ENCODE data around the gene LCA5. TPM values are rescaled to one million over a fixed set of nuclear protein-coding genes. Genes with fewer than 3 reads are reported as not detected.

LCA5 gene
- total RNA-seq, 2 experiments from 2014 or later, result not detected

GRCh38 chr6:79559706-79560105 is 22.5 kb upstream of the LCA5 start:
- no peak overlapping the region for H3K4me3 Mint-ChIP-seq
- Histone ChIP-seq H3K9me3 (ENCODE audit: control insufficient read depth in 1 of 2, insufficient read depth in 1 of 2, low read length in 2 of 2) (no peaks in the 10 kb centered on the region), H3K4me3 (ENCODE audit: low read length) (no peak overlapping the region), H3K27me3 (ENCODE audit: control insufficient read depth in 1 of 2, insufficient read depth in 2 of 2, low read length in 2 of 2) (no peaks in the 10 kb centered on the region), H3K36me3 (ENCODE audit: insufficient read depth, low read length) (no peaks in the 10 kb centered on the region), H3K27ac (ENCODE audit: low read depth in 1 of 2, low read length in 2 of 2) (no peak overlapping the region), H3K4me1 (ENCODE audit: insufficient read depth, low read length) (no peaks in the 10 kb centered on the region)
- no peaks in the 10 kb centered on the region for H3K9me3 Mint-ChIP-seq
- no peaks in the 10 kb centered on the region for H3K4me1 Mint-ChIP-seq (ENCODE audit: low read depth)
- no peak for TF ChIP-seq CTCF (IDR thresholded peaks at IDR 0.05)
- no peak overlapping the region for H3K27ac Mint-ChIP-seq
- CTCF ChIA-PET, result no interaction called here
- no peaks in the 10 kb centered on the region for H3K27me3 Mint-ChIP-seq
- POLR2A ChIA-PET, result no interaction called here
- intact Hi-C loops (cut with DNase I, micrococcal nuclease), result loop anchor here in 1 of 2 experiments (10.0 kb wide), 1 partner anchor 315 kb away; no protein-coding TSS in a partner anchor
- DNase-seq (no peak), ATAC-seq (ENCODE audit: poor library complexity) (no peak)
- H3K36me3 Mint-ChIP-seq (ENCODE audit: low read depth), result no peaks in the 10 kb centered on the region

- Histone ChIP-seq H3K27ac (ENCODE audit: low read depth in 1 of 2, low read length in 2 of 2) (no peak overlapping the region), H3K4me3 (ENCODE audit: low read length) (no peak overlapping the region), H3K27me3 (ENCODE audit: control insufficient read depth in 1 of 2, insufficient read depth in 2 of 2, low read length in 2 of 2) (no peaks in the 10 kb centered on the region), H3K36me3 (ENCODE audit: insufficient read depth, low read length) (no peaks in the 10 kb centered on the region), H3K4me1 (ENCODE audit: insufficient read depth, low read length) (no peaks in the 10 kb centered on the region), H3K9me3 (ENCODE audit: control insufficient read depth in 1 of 2, insufficient read depth in 1 of 2, low read length in 2 of 2) (no peaks in the 10 kb centered on the region)
- Mint-ChIP-seq H3K27me3 (no peaks in the 10 kb centered on the region), H3K4me1 (ENCODE audit: low read depth) (no peaks in the 10 kb centered on the region), H3K36me3 (ENCODE audit: low read depth) (no peaks in the 10 kb centered on the region), H3K27ac (no peak overlapping the region), H3K9me3 (no peaks in the 10 kb centered on the region), H3K4me3 (no peak overlapping the region)
- DNase-seq, result no peak
- intact Hi-C loops (cut with DNase I, micrococcal nuclease), result no loop called here
- no peak for ATAC-seq (ENCODE audit: poor library complexity)
- ChIA-PET POLR2A (no interaction called here), CTCF (no interaction called here)
- TF ChIP-seq CTCF (IDR thresholded peaks at IDR 0.05), result no peak
These were observed 20.6 kb upstream of the LCA5 start for GRCh38 chr6:79557673-79558467.

- intact Hi-C loops (cut with DNase I, micrococcal nuclease), result no loop called here
- CTCF ChIA-PET, result interaction anchor here (0.7 kb wide), 1 partner anchor 16 kb away, joined by 3 read pairs; no protein-coding TSS in a partner anchor
- Mint-ChIP-seq H3K36me3 (ENCODE audit: low read depth) (no peaks in the 10 kb centered on the region), H3K4me1 (ENCODE audit: low read depth) (no peaks in the 10 kb centered on the region), H3K4me3 (no peak overlapping the region), H3K27ac (no peak overlapping the region), H3K9me3 (no peaks in the 10 kb centered on the region), H3K27me3 (no peaks in the 10 kb centered on the region)
- H3K36me3 ChIP-seq (ENCODE audit: insufficient read depth, low read length), result no peaks in the 10 kb centered on the region
- H3K4me1 ChIP-seq (ENCODE audit: insufficient read depth, low read length), result no peaks in the 10 kb centered on the region
- DNase-seq, result no peak
- no peak for TF ChIP-seq CTCF (IDR thresholded peaks at IDR 0.05)
- H3K27me3 ChIP-seq (ENCODE audit: control insufficient read depth in 1 of 2, insufficient read depth in 2 of 2, low read length in 2 of 2), result no peaks in the 10 kb centered on the region
- no peaks in the 10 kb centered on the region for H3K9me3 ChIP-seq (ENCODE audit: control insufficient read depth in 1 of 2, insufficient read depth in 1 of 2, low read length in 2 of 2)
- POLR2A ChIA-PET, result no interaction called here
- ATAC-seq (ENCODE audit: poor library complexity), result no peak
- no peak overlapping the region for H3K27ac ChIP-seq (ENCODE audit: low read depth in 1 of 2, low read length in 2 of 2)
- H3K4me3 ChIP-seq (ENCODE audit: low read length), result no peak overlapping the region
These were observed 17.1 kb upstream of the LCA5 start for GRCh38 chr6:79554305-79554704.

Measured in CD4-positive, alpha-beta T cell (primary cell).